GM19193 (cell line): ENCODE data around the gene OMA1.

ENCODE experiments used
- POLR2A ChIP-seq: IDR thresholded peaks from 4 replicates; pipeline ENCODE4 v1.6.1; 2011; ENCODE audit not compliant: insufficient read depth, insufficient read length; ENCODE audit errors: extremely low read depth

OMA1 gene

DNA sequence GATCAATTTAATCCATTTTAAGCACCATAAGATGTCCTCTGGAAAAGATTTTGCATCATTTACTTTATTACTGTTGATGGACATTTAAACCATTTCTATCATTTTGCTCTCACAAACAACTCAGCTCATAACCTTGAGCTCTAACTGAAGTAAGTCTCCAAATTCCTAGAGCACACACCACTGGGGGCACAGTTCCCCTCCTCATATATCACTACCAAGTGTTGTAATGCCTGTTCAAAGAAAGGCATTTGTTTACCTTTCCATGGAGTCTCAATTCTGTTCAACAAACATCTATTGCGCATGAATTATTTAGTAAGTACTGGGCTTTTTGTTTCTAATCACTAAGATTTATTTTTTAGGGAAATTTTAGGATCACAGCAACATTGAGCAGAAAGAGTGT lies 8.9 kb upstream of the OMA1 start:
- no peak for TF ChIP-seq POLR2A

DNA sequence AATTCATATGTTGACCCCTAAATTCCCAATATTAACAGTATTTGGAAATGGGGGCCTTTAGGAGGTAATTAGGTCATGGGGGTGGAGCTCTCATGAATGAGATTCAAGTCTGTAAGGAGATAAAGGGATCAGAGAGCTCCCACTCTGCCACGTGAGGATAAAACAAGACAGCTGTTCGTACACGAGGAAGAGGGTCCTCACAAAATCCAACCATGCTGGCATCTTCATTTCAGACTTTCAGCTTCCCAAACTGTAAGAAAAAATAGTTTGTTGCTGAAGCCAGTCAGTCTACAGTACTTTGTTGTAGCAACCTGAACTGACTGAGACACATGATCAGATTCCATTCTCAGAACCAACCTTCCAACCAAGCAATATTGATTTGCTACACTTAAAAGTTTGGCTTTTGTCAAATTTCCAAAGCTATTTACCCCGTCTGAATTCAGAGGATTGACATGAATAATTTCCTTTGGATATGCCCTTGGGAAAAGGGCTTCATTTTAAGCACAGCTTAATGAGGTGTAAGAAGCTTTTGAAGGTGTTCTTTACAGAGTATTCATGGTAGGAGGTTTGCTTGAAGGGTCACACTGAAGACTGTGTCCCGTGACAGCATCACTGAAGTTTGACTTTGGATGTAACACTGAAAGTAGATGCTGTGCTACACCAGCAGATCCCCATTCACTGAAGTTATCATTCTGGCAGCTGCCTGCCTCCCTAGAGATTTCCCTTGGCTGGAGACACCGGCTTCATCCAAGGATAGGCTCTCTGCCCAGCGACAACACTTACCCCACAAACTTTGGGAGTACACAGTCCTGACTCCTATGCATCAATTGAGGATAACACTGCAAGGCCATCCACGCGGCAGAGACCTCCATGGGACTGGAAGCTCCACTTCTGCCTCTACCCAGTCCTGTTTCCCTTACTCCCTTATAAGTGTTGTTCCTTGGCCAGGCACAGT lies 4.9 kb upstream of the OMA1 start:
- no peak for TF ChIP-seq POLR2A

DNA sequence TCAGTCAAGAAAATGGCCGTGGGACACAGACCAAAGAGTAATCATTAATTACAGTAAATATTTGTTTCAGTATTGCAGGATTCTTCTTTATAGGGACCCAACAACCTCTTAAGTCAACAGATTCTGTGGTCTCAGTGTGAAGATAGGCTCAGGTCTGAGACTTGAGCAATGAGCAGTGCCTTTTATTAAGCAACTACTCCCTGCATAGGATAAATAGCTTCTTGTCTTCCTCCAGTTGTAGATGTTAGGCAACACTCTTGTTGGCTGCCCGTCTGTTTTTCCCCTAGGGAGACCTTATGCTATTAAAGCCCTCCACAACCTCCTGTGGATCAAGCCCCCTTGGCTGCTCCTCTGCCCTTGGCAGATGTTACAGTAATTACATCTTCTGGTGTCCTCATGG lies 1.8 kb upstream of the OMA1 start:
- TF ChIP-seq POLR2A: no peak

DNA sequence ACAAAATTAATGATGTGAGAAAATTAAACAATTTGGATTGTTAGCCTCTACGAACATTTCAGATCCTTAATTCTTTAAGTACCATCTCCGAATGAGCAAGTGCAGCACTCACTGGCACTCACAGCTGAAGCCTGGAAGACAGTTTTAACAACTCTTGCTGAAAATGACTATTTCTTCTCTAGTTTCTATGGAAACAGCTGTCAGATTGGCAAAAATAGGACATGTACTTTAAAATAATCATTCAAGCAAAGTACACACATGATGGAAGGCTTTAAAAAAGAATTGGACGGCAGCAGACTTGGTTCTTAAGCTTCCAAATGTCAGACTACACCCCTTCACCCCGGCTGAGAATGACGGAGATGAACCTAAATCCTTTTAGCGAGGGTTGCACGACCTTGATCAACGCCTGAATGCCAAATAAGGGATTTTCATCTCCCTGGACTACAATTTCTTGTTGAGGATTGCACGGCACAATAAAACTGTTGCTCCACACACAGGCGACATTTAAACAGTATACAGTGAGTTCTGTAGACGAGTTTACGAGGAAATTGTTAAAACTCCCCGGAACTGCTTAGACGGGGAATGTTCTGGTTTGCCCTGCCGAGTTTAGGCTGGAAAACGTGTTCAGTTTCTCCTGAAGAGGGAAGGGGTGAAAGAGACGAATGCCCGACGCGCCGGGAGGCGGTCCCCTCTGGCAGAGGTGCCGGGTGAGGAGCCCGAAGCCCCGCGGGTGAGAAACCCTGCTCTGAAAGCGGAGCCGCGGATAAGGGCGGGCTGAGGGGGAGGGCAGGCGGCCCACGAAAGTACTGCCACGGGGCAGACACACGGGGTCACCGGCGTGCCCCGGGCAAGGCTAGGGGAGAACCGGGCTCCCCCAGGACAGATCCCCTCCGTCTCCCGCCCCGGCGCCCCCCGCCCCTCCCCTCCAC lies 671 bp downstream of the OMA1 start:
- TF ChIP-seq POLR2A: no peak

DNA sequence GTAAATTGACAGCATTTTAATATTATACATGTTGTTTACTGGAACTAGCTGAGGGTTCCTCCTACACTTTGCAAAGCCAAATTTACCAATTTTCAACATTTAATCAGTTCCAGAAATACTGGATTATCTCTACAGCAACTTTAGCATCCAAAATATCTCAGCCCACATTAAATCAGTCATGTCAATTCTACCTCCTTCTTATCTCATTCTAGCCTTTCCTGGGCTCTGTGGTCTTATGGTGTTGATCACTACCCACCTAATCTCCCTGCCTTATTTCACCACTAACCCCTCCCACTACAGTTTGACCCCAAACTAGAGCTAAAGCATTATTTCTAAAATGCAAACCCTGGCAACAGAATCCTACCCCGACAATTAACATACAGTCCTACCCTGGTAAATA lies 3.3 kb downstream of the OMA1 start:
- no peak for TF ChIP-seq POLR2A

DNA sequence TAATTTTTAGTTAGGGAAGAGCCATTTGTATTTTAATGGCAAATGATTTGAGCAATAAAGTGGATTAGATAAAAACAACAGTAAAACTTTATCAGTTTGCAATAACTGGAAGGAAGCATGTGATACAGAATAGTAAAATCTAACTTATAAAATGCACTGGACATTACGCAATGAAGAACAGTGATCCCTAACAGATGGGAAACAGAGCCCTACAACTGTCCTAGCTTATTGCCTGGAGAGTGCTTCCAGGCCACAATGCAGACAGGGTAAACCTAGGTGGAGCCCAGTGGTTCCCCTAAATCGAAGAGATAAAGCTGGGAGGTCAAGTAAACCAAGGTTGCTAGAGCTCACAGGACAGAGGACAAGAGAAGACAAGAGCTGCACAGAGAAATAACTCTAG lies 7.0 kb downstream of the OMA1 start:
- no peak for TF ChIP-seq POLR2A

DNA sequence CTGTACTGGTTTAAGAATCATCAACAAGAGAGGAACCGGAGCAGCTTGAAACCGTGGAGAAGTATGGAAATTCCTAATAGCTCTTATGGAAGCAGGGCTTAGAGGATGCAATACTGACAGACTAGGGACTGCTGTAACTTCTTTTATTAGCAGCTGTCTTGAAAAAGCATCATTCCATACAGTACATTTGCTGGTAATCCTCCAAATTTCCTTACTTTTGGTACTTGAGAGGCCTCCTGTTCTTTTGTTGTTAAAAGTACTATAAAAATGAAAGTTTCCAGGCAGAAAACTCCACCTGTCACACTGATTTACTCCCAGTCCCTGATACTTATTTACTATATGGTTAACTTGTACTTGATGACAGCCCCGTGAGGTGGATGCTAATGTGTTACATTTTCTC lies 7.7 kb downstream of the OMA1 start:
- no peak for TF ChIP-seq POLR2A

DNA sequence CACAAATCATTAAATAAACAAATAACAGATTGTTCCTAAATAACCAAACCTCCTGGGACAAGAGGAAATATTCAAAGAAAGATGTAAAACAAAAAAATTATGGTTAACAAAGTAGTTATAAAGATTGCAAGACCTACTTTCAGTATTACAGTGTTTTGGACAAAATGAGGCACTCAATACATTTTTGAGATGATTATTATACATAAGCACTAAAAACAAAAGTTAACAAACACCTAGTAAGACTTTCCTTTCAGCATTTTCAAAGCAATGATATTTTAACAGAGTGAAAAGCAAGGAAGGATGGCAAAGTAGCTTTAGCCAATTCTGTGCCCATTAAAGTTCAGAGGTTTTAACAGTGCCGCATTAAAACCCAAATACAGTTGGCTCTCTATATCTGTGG lies 17.2 kb downstream of the OMA1 start:
- no peak for TF ChIP-seq POLR2A

DNA sequence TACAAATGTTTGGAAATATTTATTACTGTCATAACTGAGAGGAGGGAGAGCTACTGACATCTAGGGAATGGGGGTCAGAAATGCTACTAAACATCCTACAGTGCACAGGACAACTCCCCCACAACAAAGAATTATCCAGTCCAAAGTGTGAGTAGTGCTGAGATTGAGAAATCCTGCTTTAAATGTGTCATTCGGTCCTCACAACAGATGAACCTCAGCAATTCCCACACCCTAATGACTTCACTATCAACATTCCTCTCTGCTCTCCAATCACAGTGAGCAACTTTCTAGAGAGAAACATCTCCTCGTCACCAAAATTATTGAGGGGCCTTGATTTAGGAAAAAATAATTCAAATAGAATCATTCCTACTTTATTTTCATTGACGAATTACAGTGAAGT lies 18.0 kb downstream of the OMA1 start:
- no peak for TF ChIP-seq POLR2A

DNA sequence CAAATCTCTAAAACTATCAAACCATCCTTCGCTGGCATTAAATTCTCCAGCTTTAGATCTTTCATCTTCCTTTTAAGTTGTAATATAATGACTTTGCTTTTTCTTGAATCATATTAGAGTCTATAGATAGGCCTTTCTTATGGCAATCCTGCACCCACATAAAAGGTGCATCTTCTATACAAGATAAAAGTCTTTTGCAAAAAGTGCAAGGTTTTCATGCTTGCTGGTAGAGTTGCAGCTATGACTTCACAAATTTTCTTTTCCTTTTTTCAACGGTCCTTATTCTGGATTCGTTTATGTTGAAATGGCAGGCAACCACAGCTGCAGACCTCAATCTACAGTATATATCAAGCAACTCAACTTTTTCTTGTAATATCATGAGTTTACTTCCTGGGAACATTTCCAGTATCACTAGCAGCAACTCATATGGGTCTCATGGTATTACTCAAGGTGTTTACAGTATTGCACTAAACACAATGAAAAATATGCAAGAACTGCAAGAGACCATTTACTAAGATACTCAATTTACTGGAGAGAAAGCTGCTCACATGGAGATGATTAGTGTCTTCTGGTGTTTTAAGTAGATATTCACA lies 22.1 kb downstream of the OMA1 start:
- no peak for TF ChIP-seq POLR2A

DNA sequence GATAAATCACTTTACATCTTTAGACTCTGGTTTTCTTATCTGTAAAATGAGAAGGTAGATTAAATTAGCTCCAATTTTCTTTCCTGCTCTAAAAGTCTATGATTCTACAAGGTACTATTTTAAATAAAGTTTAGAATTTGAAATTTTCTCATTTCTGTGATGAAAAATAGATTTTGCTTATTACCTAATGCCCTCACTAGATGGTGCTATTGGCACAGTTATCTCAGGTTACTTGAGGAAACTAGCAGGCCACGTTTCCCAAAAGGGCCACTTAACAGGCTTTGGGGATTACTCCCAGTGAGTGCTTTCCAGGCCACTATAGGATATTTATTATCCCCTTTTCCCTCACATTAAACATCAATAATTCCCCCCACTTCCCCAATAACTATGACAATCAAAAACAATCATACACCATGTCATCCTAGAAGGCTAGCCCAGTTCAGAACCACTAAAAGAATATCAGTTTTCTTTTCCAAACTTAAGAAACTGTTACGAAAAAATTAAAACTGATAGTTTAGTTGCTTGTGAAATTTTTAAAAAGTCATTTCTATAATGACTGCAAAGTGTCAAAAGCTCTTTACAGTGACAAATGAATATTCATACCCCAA lies 30.6 kb downstream of the OMA1 start:
- no peak for TF ChIP-seq POLR2A

DNA sequence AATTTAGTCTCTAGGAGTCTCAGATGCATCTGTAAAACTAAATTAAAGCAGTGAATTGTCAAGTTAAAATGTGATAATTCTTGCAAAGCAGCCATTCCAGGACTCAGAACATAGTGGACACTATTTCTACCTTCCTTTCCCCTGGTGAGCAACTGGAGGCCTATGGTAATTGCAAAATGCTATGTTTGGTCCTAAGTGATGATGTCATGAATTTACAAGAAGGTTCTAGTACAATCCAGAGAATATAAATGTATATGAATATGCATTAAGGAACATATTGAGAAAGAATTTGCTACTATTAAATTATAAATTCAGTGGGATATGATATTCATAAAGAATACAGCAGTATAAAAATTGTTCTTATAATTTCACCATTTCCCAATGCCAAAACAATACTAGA lies 32.6 kb downstream of the OMA1 start:
- no peak for TF ChIP-seq POLR2A

DNA sequence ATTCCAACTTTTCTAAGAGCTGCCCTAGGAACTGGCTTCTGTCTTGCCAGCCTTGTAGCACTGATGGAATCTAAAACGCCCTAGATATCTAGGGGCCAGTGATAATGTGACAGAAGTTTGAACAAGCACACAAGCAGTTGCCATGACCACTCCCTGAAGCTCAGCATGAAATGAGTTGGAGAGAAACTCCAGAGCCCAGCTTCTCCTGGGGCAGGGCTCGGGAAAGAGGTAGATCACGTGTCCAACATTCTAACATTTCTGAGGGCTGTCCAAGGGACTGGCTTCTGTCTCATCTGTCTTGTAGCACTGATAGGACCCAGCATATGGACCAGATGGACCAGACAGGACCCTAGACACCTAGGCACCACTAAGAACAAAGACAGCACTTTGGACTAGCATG lies 37.9 kb downstream of the OMA1 start:
- TF ChIP-seq POLR2A: no peak

DNA sequence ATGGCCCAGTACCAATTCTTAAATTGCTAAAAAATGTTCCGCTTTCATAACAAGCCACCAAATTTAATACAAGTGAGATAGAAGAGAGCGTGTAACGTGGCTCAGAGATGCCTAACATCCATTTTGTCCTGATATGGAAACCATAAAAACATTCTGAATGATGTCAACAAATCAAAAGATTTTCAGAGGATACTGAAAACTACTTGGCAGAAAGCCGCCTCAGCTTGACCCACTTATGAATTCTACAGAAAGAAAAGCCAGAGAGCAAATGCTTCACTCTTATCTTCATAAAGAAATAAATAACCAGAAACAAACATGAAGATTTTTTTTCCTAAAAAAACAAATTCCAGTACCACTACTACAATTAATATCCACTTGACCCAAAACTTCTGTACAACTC lies 41.2 kb downstream of the OMA1 start:
- no peak for TF ChIP-seq POLR2A

DNA sequence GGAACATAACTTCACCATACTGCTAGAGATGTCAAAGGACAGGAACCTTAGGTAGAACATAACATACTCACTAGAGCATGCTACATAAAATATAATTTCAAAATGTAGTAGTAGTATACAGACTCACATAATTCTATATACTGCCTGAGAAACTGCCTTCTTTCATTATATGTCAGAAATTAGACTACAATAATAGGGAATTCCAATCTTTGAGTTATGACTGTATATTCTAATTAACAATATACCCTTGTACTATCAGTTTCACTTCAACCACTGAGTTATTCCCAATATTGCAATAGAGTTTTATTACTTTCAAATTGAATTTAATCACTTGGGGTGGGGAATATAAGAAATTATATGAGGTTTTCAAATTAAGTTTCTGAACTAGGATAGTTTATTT lies 44.0 kb downstream of the OMA1 start:
- no peak for TF ChIP-seq POLR2A
